GM19240 (cell line): ENCODE results near the gene UTY.
"Not testable (repeated sequence)": the region's sequence is repeated elsewhere in the genome, so short reads cannot be mapped to it uniquely, and the experiment has no call there.

Experiments
- DNase-seq: peaks from one replicate; pipeline ENCODE4 v3.0.0; 2011; ENCODE audit warnings: low spot score; ENCODE audit not compliant: insufficient read length

The UTY gene

GRCh38 chrY:13300795-13301194 is 179.0 kb downstream of the UTY start:
- no peak for DNase-seq

DNA sequence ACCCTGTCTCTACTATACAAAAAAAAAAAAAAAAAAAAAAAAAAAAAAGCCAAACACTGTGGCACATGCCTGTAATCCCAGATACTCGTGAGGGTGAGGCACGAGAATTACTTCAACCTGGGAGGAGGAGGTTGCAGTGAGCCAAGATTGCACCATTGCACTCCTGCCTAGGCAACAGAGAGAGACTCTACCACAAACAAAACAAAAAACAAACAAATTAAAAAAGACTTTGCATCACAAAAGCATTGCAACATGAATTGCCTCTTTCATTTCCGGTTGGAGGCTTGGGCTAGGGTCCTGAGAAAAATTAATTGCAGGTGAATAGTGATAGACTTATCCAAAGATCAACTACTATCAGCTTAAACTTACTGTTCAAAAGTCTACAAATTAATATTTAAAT is 180.4 kb downstream of the UTY start:
- no peak for DNase-seq

GRCh38 chrY:13296176-13296890 is 183.5 kb downstream of the UTY start:
- DNase-seq, result no peak

GRCh38 chrY:13295026-13295425 is 184.8 kb downstream of the UTY start:
- DNase-seq, result no peak

- no peak for DNase-seq
These were observed 188.6 kb downstream of the UTY start for GRCh38 chrY:13291199-13291598.

- DNase-seq, result not testable (repeated sequence)
These were observed 197.4 kb downstream of the UTY start for GRCh38 chrY:13282151-13283054.

GRCh38 chrY:13279561-13279960 is 200.3 kb downstream of the UTY start:
- no peak for DNase-seq

GRCh38 chrY:13271706-13272105 is 208.1 kb downstream of the UTY start:
- DNase-seq, result no peak

DNA sequence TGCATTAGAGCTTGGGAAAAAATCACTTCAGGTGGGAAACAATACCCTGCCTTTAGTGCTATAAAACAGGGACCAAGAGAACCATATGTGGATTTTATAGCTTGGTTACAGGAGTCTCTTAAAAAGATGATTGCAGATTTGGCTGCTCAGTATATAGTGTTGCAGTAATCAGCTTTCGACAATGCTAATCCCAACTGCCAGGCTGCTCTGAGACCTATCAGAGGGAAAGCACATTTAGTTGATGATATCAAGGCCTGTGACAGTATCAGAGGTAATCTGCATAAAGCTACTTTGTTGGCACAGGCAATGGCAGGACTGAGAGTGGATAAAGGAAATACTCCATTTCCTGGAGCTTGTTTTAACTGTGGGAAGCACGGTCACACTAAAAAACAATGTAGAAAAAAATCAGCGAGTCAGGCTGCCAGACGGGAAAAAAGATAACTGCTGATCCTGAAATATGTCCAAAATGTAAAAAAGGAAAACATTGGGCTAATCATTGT is 225.8 kb downstream of the UTY start:
- DNase-seq, result not testable (repeated sequence)

DNA sequence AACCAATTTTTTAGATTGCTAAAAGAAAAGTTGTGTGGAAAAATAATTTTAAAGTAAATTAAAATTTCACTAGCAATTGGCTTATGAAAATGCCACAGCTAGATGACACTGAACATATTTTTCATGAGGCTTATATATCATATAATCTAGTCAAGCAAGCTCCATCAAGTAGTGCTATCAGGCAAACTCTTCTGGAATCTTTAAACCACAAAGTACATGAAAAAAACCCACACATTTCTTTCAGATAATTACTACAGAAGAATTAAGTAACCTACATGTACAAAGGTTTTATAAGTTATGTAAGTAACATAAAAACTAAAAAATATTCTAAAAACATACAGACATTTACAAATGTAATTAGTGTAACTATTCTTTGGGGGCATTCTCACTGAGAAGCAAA is 229.4 kb downstream of the UTY start:
- no peak for DNase-seq

- no peak for DNase-seq
These were observed 236.1 kb downstream of the UTY start for GRCh38 chrY:13243716-13244115.

DNA sequence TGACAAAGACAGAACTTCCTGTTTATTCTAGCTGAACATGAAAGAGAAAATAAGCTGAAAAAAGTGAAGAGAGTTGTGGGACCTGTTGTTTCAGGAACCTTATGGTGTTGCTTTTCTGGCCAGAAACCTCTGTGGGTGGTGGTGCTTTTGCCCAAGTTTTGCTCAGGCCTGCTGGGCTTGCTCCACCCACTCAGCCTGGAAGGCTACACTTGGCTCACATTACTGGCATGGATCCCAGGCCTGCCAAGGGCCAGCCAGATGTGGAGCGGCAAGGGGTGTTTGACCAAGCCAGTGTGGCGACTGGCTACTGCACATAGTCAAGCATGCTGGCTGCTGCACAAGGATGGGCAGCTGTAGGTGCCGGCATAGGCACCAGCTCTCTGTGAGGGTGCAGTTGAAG is 245.9 kb downstream of the UTY start:
- DNase-seq, result no peak

- DNase-seq, result no peak
These were observed 246.7 kb downstream of the UTY start for GRCh38 chrY:13233118-13233517.

DNA sequence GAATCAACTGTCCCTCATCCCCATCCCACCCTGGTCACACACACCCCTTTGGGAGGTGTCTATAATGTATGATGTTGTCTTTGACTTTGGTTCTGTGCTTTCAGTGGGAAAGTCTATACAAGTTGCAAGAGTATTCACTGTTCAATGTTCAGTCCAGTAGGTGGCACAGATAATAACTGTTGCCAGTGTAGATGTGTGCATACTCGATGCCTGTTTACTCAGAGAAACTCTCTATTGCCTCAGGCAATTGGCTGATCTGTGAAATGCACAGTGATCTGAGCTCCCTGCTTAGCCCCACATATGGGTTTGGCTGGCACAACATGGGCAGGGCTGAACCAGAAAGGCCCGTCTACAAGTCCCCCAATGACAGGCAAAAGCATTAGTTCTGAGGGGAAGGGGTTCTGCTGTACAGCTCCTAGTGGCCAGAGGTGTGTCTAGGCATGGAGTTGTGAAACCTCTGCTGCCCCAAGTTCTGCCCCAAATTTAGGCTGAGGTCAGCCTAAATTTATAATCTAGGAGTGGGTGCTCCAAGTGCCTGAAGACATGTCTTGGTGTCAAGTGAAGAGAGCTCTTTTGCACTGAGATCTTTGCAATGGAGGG is 252.4 kb downstream of the UTY start:
- DNase-seq, result no peak

GRCh38 chrY:13210961-13211646 is 268.7 kb downstream of the UTY start:
- no peak for DNase-seq

DNA sequence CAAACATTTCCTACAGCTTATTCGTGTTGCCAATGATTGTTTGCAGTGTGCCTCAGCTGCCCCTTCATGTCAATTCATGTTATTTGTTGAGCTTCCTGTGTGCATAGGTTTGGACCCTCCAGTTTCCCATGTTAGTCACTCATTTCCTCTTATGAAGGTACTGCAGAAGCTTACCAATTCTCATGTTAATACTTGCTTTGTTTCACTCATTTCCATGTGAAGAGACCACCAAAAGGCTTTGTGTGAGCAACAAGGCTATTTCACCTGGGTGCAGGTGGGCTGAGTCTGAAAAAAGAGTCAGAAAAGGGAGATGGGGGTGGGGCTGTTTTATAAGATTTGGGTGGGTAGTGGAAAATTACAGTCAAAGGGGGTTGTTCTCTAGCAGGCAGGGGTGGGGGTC is 274.6 kb downstream of the UTY start:
- DNase-seq, result no peak
